ENCODE results near the gene ADSS2. TPM values are rescaled to one million over a fixed set of nuclear protein-coding genes. Genes with fewer than 3 reads are reported as not detected.

ADSS2 gene
- total and polyA plus RNA-seq, 2 of the 4 experiments (the other 2 are of a cell fraction): 14.9 to 30.1 TPM

- Histone ChIP-seq H3K14ac (replicated peaks; ENCODE audit: low read depth, low read length) (no peak overlapping the region), H3K36me3 (ENCODE audit: control insufficient read depth, insufficient read depth, low read length) (peaks cover 5% of the 10 kb centered on the region), H3K79me1 (ENCODE audit: low read depth in 1 of 2, low read length in 2 of 2) (no peaks in the 10 kb centered on the region), H4K8ac (ENCODE audit: low read depth in 2 of 2, low read length in 2 of 2) (no peak overlapping the region), H2AK9ac (replicated peaks; ENCODE audit: low read depth, low read length, poor library complexity) (no peak overlapping the region), H3K4me1 (ENCODE audit: control insufficient read depth, insufficient read depth, low read length) (no peaks in the 10 kb centered on the region), H3K4me3 (ENCODE audit: insufficient read depth, low read depth, low read length) (no peak overlapping the region), H3K27me3 (ENCODE audit: control insufficient read depth, insufficient read depth, low read length) (no peaks in the 10 kb centered on the region), H2BK20ac (ENCODE audit: low read depth, low read length) (no peak overlapping the region), H3K9me3 (ENCODE audit: control insufficient read depth, insufficient read depth, low read length) (peaks cover 6% of the 10 kb centered on the region), H3K4ac (ENCODE audit: low read depth, low read length) (no peak overlapping the region), H3K4me2 (ENCODE audit: low read depth, low read length) (no peak overlapping the region), H4K20me1 (ENCODE audit: insufficient read depth, low read length) (no peaks in the 10 kb centered on the region), H2BK120ac (ENCODE audit: low read depth, low read length) (no peak overlapping the region), H3K9ac (ENCODE audit: low read depth, low read length) (no peak overlapping the region), H2BK5ac (ENCODE audit: low read depth, low read length, poor library complexity, severe bottlenecking) (no peak overlapping the region), H2BK15ac (ENCODE audit: low read depth, low read length) (no peak overlapping the region), H2AFZ (replicated peaks; ENCODE audit: low read length, poor library complexity) (no peak overlapping the region), H4K91ac (ENCODE audit: insufficient read depth, low read depth, low read length) (no peak overlapping the region), H3K18ac (ENCODE audit: low read depth, low read length) (no peak overlapping the region), H3K9me1 (ENCODE audit: insufficient read depth, low read length) (no peaks in the 10 kb centered on the region), H2AK5ac (ENCODE audit: low read depth, low read length) (no peak overlapping the region), H3K27ac (ENCODE audit: insufficient read depth, low read length) (no peak overlapping the region), H3K23ac (ENCODE audit: low read depth, low read length) (no peak overlapping the region), H3K56ac (ENCODE audit: extremely low read depth, insufficient read depth, low read length) (no peak overlapping the region), H4K5ac (ENCODE audit: low read depth, low read length) (no peak overlapping the region)
- ATAC-seq (ENCODE audit: low read depth) (no peak), DNase-seq (no peak)
- POLR2A ChIA-PET (ENCODE audit: unreplicated experiment): interaction anchor here (0.6 kb wide), 1 partner anchor 875 kb away, joined by 7 read pairs; no protein-coding TSS in a partner anchor
- WGBS, 2 experiments (ENCODE audit: extremely low coverage in 2 of 2, insufficient read length in 1 of 2): no CpG with 5 or more reads among the region's 2 CpGs
- no peak for TF ChIP-seq MAZ (IDR thresholded peaks at IDR 0.05; ENCODE audit: borderline replicate concordance, low read depth, low read length)
- no peak for TF ChIP-seq CHD1 (IDR thresholded peaks at IDR 0.05; ENCODE audit: low read depth, low read length)
- no peak for TF ChIP-seq RAD21 (IDR thresholded peaks at IDR 0.05; ENCODE audit: low read length)
- no peak for TF ChIP-seq CEBPB (IDR thresholded peaks at IDR 0.05; ENCODE audit: low read depth, low read length)
- no peak for TF ChIP-seq RFX5 (IDR thresholded peaks at IDR 0.05; ENCODE audit: low read depth, low read length)
- no peak for TF ChIP-seq SMC3 (IDR thresholded peaks at IDR 0.05; ENCODE audit: low read depth, low read length)
- no peak for TF ChIP-seq NFE2L2 (IDR thresholded peaks at IDR 0.05; ENCODE audit: low read depth, low read length)
- TF ChIP-seq MAFK (IDR thresholded peaks at IDR 0.05; ENCODE audit: low read depth, low read length): no peak
- TF ChIP-seq CTCF (conservative IDR thresholded peaks at IDR 0.05; ENCODE audit: low read depth, low read length): no peak
- no peak for TF ChIP-seq FOS (IDR thresholded peaks at IDR 0.05; ENCODE audit: low read depth, low read length)
- no peak for TF ChIP-seq USF2 (IDR thresholded peaks at IDR 0.05; ENCODE audit: low read depth, low read length)
- no peak for TF ChIP-seq ELK1 (IDR thresholded peaks at IDR 0.05; ENCODE audit: borderline replicate concordance, low read depth, low read length)
- TF ChIP-seq POLR2A (IDR thresholded peaks at IDR 0.05; ENCODE audit: low read depth, low read length): no peak
- TF ChIP-seq MXI1 (IDR thresholded peaks at IDR 0.05; ENCODE audit: borderline replicate concordance, low read depth, low read length): no peak
- TF ChIP-seq BHLHE40 (IDR thresholded peaks at IDR 0.05; ENCODE audit: low read depth, low read length): no peak
- no peak for TF ChIP-seq RCOR1 (IDR thresholded peaks at IDR 0.05; ENCODE audit: insufficient replicate concordance, low read length)
- in situ Hi-C loops (cut with MboI; ENCODE audit: low sequenced_read_pairs) (no loop called here), dilution Hi-C loops (cut with HindIII; ENCODE audit: low sequenced_read_pairs, unreplicated experiment) (no loop called here), intact Hi-C loops (cut with micrococcal nuclease) (no loop called here)
- CTCF ChIA-PET: no interaction called here
- no TSS peak for BruUV-seq (replicated peaks)
These were observed 50.7 kb downstream of the ADSS2 start for GRCh38 chr1:244400974-244401373.

All from IMR-90 (cell line).